Sciatic nerve (tissue), 2 donors: ENCODE results near the gene PARL. TPM values are rescaled to one million over a fixed set of nuclear protein-coding genes. Genes with fewer than 3 reads are reported as not detected.
"Not testable (repeated sequence)": the region's sequence is repeated elsewhere in the genome, so short reads cannot be mapped to it uniquely, and the experiment has no call there.

Experiments
- ATAC-seq: fragments of 200-7000 bp; cut with Tn5 transposase; one replicate; pipeline ENCODE4 v1.9.1; 2020; ENCODE audit warnings: mild to moderate bottlenecking, moderate library complexity
- DNase-seq: peaks from one replicate; pipeline ENCODE4 v3.0.0-alpha.2; 2020; ENCODE audit warnings: low spot score
- intact Hi-C: fragments of 100-400 bp; cut with DNase I; formaldehyde crosslinking; loops from one replicate; pipeline ENCODE4 v1.14.2; 2022
- microRNA-seq: library from miRNA; unstranded; fragments of <30 nt; microRNA quantifications from one replicate; pipeline ENCODE4 v1.2.0, GENCODE V29; 2020
- total RNA-seq: library from RNA; stranded (reverse); fragmentation: NEBNext Ultra II Directional; extraction: Animal tissue kit (Norgen Biotek cat#: 25700); gene quantifications from one replicate; pipeline ENCODE4 v1.2.1, GENCODE V29; 2021
- donor health status: DM: no; HTN: no; CAD: no.
- donor health status: DM: no; HTN: no; CAD: no.

Gene PARL
- total RNA-seq, 1 donor from 2014 or later, result 57.2 TPM

GRCh38 chr3:183807209-183807728, 77.4 kb downstream of the PARL start:
- ATAC-seq (no peak), DNase-seq (no peak)
- intact Hi-C loops, result no loop called here

GRCh38 chr3:183802989-183803388, 81.7 kb downstream of the PARL start:
- DNase-seq, result no peak
- ATAC-seq, result no peak
- intact Hi-C loops, result no loop called here

GRCh38 chr3:183801601-183802000, 83.1 kb downstream of the PARL start:
- ATAC-seq, result no peak
- intact Hi-C loops, result no loop called here

GRCh38 chr3:183800243-183800863, 84.3 kb downstream of the PARL start:
- DNase-seq (no peak), ATAC-seq (peak; percentile 94)
- intact Hi-C loops, result no loop called here

More at GRCh38 chr3:183801601-183802000, 83.1 kb downstream of the PARL start:
- DNase-seq, result no peak

GRCh38 chr3:183799461-183799860, 85.2 kb downstream of the PARL start:
- DNase-seq, result no peak
- intact Hi-C loops, result no loop called here
- no peak for ATAC-seq

GRCh38 chr3:183797996-183798395, 86.7 kb downstream of the PARL start:
- ATAC-seq, result no peak
- intact Hi-C loops, result no loop called here
- DNase-seq, result no peak

GRCh38 chr3:183796372-183796771, 88.3 kb downstream of the PARL start:
- intact Hi-C loops, result no loop called here
- ATAC-seq (no peak), DNase-seq (no peak)

GRCh38 chr3:183794452-183794851, 90.2 kb downstream of the PARL start:
- ATAC-seq, result no peak
- intact Hi-C loops, result no loop called here

GRCh38 chr3:183792976-183793375, 91.7 kb downstream of the PARL start:
- ATAC-seq, result no peak
- DNase-seq, result no peak
- intact Hi-C loops, result no loop called here

More at GRCh38 chr3:183794452-183794851, 90.2 kb downstream of the PARL start:
- DNase-seq, result no peak

- intact Hi-C loops, result no loop called here
- DNase-seq, result no peak
Measured at GRCh38 chr3:183790700-183791099, 94.0 kb downstream of the PARL start.

GRCh38 chr3:183789826-183790225, 94.9 kb downstream of the PARL start:
- no peak for ATAC-seq
- no peak for DNase-seq
- intact Hi-C loops, result no loop called here

More at GRCh38 chr3:183790700-183791099, 94.0 kb downstream of the PARL start:
- ATAC-seq, result no peak

GRCh38 chr3:183784503-183784902, 100.2 kb downstream of the PARL start:
- ATAC-seq, DNase-seq, intact Hi-C loops: not testable (repeated sequence)

GRCh38 chr3:183782576-183783276, 102.0 kb downstream of the PARL start:
- intact Hi-C loops, result no loop called here
- ATAC-seq, result no peak
- DNase-seq, result no peak

- ATAC-seq, result no peak
- intact Hi-C loops, result no loop called here
- DNase-seq, result no peak
Measured at GRCh38 chr3:183781246-183781645, 103.4 kb downstream of the PARL start.

- DNase-seq (no peak), ATAC-seq (no peak)
- intact Hi-C loops, result no loop called here
Measured at GRCh38 chr3:183779896-183780465, 104.7 kb downstream of the PARL start.

Small RNAs within 50 kb of the gene (microRNA-seq; reads per million reads assigned to microRNA genes)
- gene MIR4448, result not detected

Other genes starting within 250 kb of the PARL start
- gene KLHL24, start 249.3 kb downstream of the PARL start, total RNA-seq, result 70.9 TPM
- gene YEATS2, start 187.1 kb downstream of the PARL start, total RNA-seq, result 41.7 TPM
- gene MAP6D1, start 59.3 kb downstream of the PARL start, total RNA-seq, result 1.1 TPM
- gene ABCC5, start 133.0 kb upstream of the PARL start, total RNA-seq, result 55.8 TPM
- gene HTR3D, start 146.9 kb upstream of the PARL start, total RNA-seq, result not detected
- not detected for gene HTR3C, start 168.2 kb upstream of the PARL start, total RNA-seq
- not detected for gene HTR3E, start 212.2 kb upstream of the PARL start, total RNA-seq